IMR-90 (cell line): ENCODE data around the gene SYNGR1. TPM values are rescaled to one million over a fixed set of nuclear protein-coding genes. Genes with fewer than 3 reads are reported as not detected.
A peak's percentile ranks its signal among the peaks of the same experiment; 100 is the strongest.

Source experiments
- ATAC-seq: fragments of 200-7000 bp; cut with Tn5 transposase; 2 replicates; pipeline ENCODE4 v1.9.1; 2020; ENCODE audit warnings: low read depth, mild to moderate bottlenecking, moderate library complexity
- BruUV-seq: library from RNA; stranded (reverse); fragments of 400-500 nt; replicated peaks from 2 replicates; lab custom pipeline; 2021; lab: Mats Ljungman, UMichigan
- CTCF ChIA-PET: fragments of 300-600 bp; formaldehyde crosslinking; extraction: SDS; loops from one replicate; lab custom pipeline; 2021; ENCODE audit warnings: antibody characterized with exemption; lab: Yijun Ruan, JAX
- POLR2A ChIA-PET: fragments of 300-600 bp; sonication (Branson Sonifier 250); formaldehyde crosslinking; loops from one replicate; lab custom pipeline; 2022; ENCODE audit warnings: antibody characterized with exemption; ENCODE audit not compliant: unreplicated experiment; lab: Charles Lee
- DNase-seq: peaks from one replicate; pipeline ENCODE4 v3.0.0; 2013
- H2AFZ ChIP-seq: replicated peaks from 2 replicates; pipeline ENCODE3; 2013; ENCODE audit warnings: low read length, mild to moderate bottlenecking; ENCODE audit not compliant: poor library complexity
- H2AK5ac ChIP-seq: 2 replicates; pipeline ENCODE4 v1.6.1; 2013; ENCODE audit warnings: low read depth, low read length, inconsistent platforms
- H2AK9ac ChIP-seq: replicated peaks from 2 replicates; pipeline ENCODE3; 2013; ENCODE audit warnings: mild to moderate bottlenecking, low read depth, low read length, moderate library complexity; ENCODE audit not compliant: poor library complexity
- H2BK120ac ChIP-seq: 2 replicates; pipeline ENCODE4 v1.6.1; 2013; ENCODE audit warnings: low read depth, low read length, inconsistent platforms
- H2BK15ac ChIP-seq: 3 replicates; pipeline ENCODE4 v1.6.1; 2013; ENCODE audit warnings: low read depth, low read length, inconsistent platforms
- H2BK20ac ChIP-seq: 2 replicates; pipeline ENCODE4 v1.6.1; 2013; ENCODE audit warnings: low read depth, mild to moderate bottlenecking, inconsistent platforms, low read length, moderate library complexity
- H2BK5ac ChIP-seq: 2 replicates; pipeline ENCODE4 v1.6.1; 2013; ENCODE audit warnings: mild to moderate bottlenecking, low read depth, low read length, inconsistent platforms; ENCODE audit not compliant: poor library complexity, severe bottlenecking
- H3K14ac ChIP-seq: replicated peaks from 2 replicates; pipeline ENCODE4 v1.6.1; 2013; ENCODE audit warnings: low read depth, low read length, inconsistent platforms
- H3K18ac ChIP-seq: 2 replicates; pipeline ENCODE4 v1.6.1; 2013; ENCODE audit warnings: low read depth, low read length, control low read depth
- H3K23ac ChIP-seq: 2 replicates; pipeline ENCODE4 v1.6.1; 2013; ENCODE audit warnings: low read depth, low read length, inconsistent platforms
- H3K27ac ChIP-seq: 2 replicates; pipeline ENCODE4 v1.5.1; 2013; ENCODE audit warnings: mild to moderate bottlenecking, control low read depth, low read length; ENCODE audit not compliant: insufficient read depth
- H3K27me3 ChIP-seq: 2 replicates; pipeline ENCODE4 v1.6.1; 2013; ENCODE audit warnings: low read length; ENCODE audit not compliant: control insufficient read depth, insufficient read depth
- H3K36me3 ChIP-seq: 2 replicates; pipeline ENCODE4 v1.6.1; 2013; ENCODE audit warnings: low read length, mixed read lengths; ENCODE audit not compliant: control insufficient read depth, insufficient read depth
- H3K4ac ChIP-seq: 2 replicates; pipeline ENCODE4 v1.6.1; 2013; ENCODE audit warnings: low read depth, low read length, inconsistent platforms
- H3K4me1 ChIP-seq: 2 replicates; pipeline ENCODE4 v1.6.1; 2013; ENCODE audit warnings: low read length, mixed read lengths; ENCODE audit not compliant: control insufficient read depth, insufficient read depth
- H3K4me2 ChIP-seq: 2 replicates; pipeline ENCODE4 v1.6.1; 2013; ENCODE audit warnings: low read depth, mild to moderate bottlenecking, control low read depth, low read length, moderate library complexity
- H3K4me3 ChIP-seq: 2 replicates; pipeline ENCODE4 v1.5.1; 2013; ENCODE audit warnings: low read depth, mild to moderate bottlenecking, control low read depth, low read length, moderate library complexity; ENCODE audit not compliant: insufficient read depth
- H3K56ac ChIP-seq: 2 replicates; pipeline ENCODE4 v1.6.1; 2013; ENCODE audit warnings: low read length, inconsistent platforms; ENCODE audit not compliant: insufficient read depth; ENCODE audit errors: extremely low read depth
- H3K79me1 ChIP-seq, 2 experiments: 2 replicates each; pipeline ENCODE4 v1.6.1; 2013; ENCODE audit warnings: low read length in 2 of 2, inconsistent platforms in 1 of 2, low read depth in 1 of 2
- H3K9ac ChIP-seq: 2 replicates; pipeline ENCODE4 v1.6.1; 2013; ENCODE audit warnings: low read depth, low read length, control low read depth
- H3K9me1 ChIP-seq: 2 replicates; pipeline ENCODE4 v1.6.1; 2013; ENCODE audit warnings: low read length, inconsistent platforms; ENCODE audit not compliant: insufficient read depth
- H3K9me3 ChIP-seq: 2 replicates; pipeline ENCODE4 v1.6.1; 2013; ENCODE audit warnings: low read length; ENCODE audit not compliant: control insufficient read depth, insufficient read depth
- H4K20me1 ChIP-seq: 2 replicates; pipeline ENCODE4 v1.6.1; 2013; ENCODE audit warnings: low read length, inconsistent platforms; ENCODE audit not compliant: insufficient read depth
- H4K5ac ChIP-seq: 2 replicates; pipeline ENCODE4 v1.6.1; 2013; ENCODE audit warnings: mild to moderate bottlenecking, low read depth, low read length, control low read depth
- H4K8ac ChIP-seq, 2 experiments: 2 replicates each; pipeline ENCODE4 v1.6.1; 2013; ENCODE audit warnings: low read depth in 2 of 2, low read length in 2 of 2, control low read depth in 1 of 2, inconsistent platforms in 1 of 2
- H4K91ac ChIP-seq: 2 replicates; pipeline ENCODE4 v1.6.1; 2013; ENCODE audit warnings: low read depth, low read length, inconsistent platforms; ENCODE audit not compliant: insufficient read depth
- FOS ChIP-seq: fragments of 150-350 bp; IDR thresholded peaks from 2 replicates; pipeline ENCODE4 v1.6.1; 2016; ENCODE audit warnings: low read depth, low read length
- POLR2A ChIP-seq: IDR thresholded peaks from 2 replicates; pipeline ENCODE4 v1.6.1; 2012; ENCODE audit warnings: mild to moderate bottlenecking, low read depth, low read length
- RFX5 ChIP-seq: IDR thresholded peaks from 2 replicates; pipeline ENCODE4 v1.8.0; 2012; ENCODE audit warnings: low read depth, mild to moderate bottlenecking, low read length, moderate library complexity
- WGBS, 2 experiments: methylation state at CpG; one replicate each; pipeline versions ENCODE4 v1.1.5 to v1.1.7; 2013; ENCODE audit warnings: missing lambda C conversion rate in 2 of 2; ENCODE audit not compliant: insufficient read length in 1 of 2; ENCODE audit errors: extremely low coverage in 2 of 2; 5-methylcytosine and 5-hydroxymethylcytosine counted together
- dilution Hi-C: fragments of 300-500 bp; cut with HindIII; formaldehyde crosslinking; loops from one replicate; pipeline ENCODE4 v1.14.3; 2018; ENCODE audit warnings: low sequenced_read_pairs; ENCODE audit not compliant: unreplicated experiment
- in situ Hi-C: fragments of 300-500 bp; cut with MboI; formaldehyde crosslinking; loops from 3 replicates; pipeline ENCODE4 v1.14.3; 2019; ENCODE audit warnings: low sequenced_read_pairs, inconsistent platforms, mixed read lengths
- intact Hi-C: fragments of 100-400 bp; cut with micrococcal nuclease; formaldehyde crosslinking; loops from 2 replicates; pipeline ENCODE4 v1.10.0; 2022
- polyA plus RNA-seq, 3 experiments: library from polyadenylated mRNA; depleted of rRNA; stranded (reverse); fragments of >200 nt; gene quantifications; 2 replicates each; pipeline ENCODE4 v1.2.3, GENCODE V29; 2012; ENCODE audit warnings: low replicate concordance in 1 of 3
- total RNA-seq: library from RNA; depleted of rRNA; stranded (reverse); fragments of >200 nt; gene quantifications from 2 replicates; pipeline ENCODE4 v1.2.3, GENCODE V29; 2012

Gene SYNGR1
- total and polyA plus RNA-seq, 2 of the 4 experiments (the other 2 are of a cell fraction), result 6.3 to 81.5 TPM

GRCh38 chr22:39311592-39312400 is 38.0 kb upstream of the SYNGR1 start:
- no peak overlapping the region for H2BK20ac ChIP-seq
- no peak overlapping the region for H4K5ac ChIP-seq
- H2AFZ ChIP-seq, result no peak overlapping the region
- H3K9me3 ChIP-seq, result no peaks in the 10 kb centered on the region
- no peak overlapping the region for H2AK9ac ChIP-seq
- no peak overlapping the region for H3K56ac ChIP-seq
- peaks cover 30% of the 10 kb centered on the region for H3K4me1 ChIP-seq
- H3K27ac ChIP-seq, result no peak overlapping the region
- H3K36me3 ChIP-seq, result peaks cover 77% of the 10 kb centered on the region
- POLR2A ChIA-PET, result no interaction called here
- no peak overlapping the region for H3K4me2 ChIP-seq
- H4K8ac ChIP-seq, result no peak overlapping the region
- ATAC-seq (no peak), DNase-seq (no peak)
- peaks cover 85% of the 10 kb centered on the region for H4K20me1 ChIP-seq
- no peak overlapping the region for H3K4me3 ChIP-seq
- H3K9ac ChIP-seq, result no peak overlapping the region
- no peak overlapping the region for H2BK120ac ChIP-seq
- no peak for TF ChIP-seq FOS
- TF ChIP-seq POLR2A, result peak; percentile 27; the same call in 1 of the 2 replicates
- no peak for TF ChIP-seq RFX5
- CTCF ChIA-PET, result no interaction called here
- H3K23ac ChIP-seq, result no peak overlapping the region
- no peak overlapping the region for H2AK5ac ChIP-seq
- H2BK15ac ChIP-seq, result no peak overlapping the region
- H3K18ac ChIP-seq, result no peak overlapping the region
- dilution Hi-C loops (no loop called here), intact Hi-C loops (loop anchor here (1.0 to 10.0 kb wide), 3 partner anchors 140 to 547 kb away; no protein-coding TSS in a partner anchor), in situ Hi-C loops (loop anchor here (5.0 to 10.0 kb wide), 3 partner anchors 139 to 307 kb away; partner anchors contain the start of gene ATF4)
- no peaks in the 10 kb centered on the region for H3K27me3 ChIP-seq
- H3K4ac ChIP-seq, result no peak overlapping the region; the same call in 1 of the 2 replicates
- no peak overlapping the region for H2BK5ac ChIP-seq
- H3K79me1 ChIP-seq, result peaks cover 20 to 74% of the 10 kb centered on the region in 2 experiments
- H3K14ac ChIP-seq, result no peak overlapping the region
- 90% methylated on average over 16 of the region's 19 CpGs; no CpG with 5 or more reads in 1 of the 2 experiments for WGBS, 2 experiments
- no peak overlapping the region for H4K91ac ChIP-seq
- no TSS peak for BruUV-seq
- peaks cover 5% of the 10 kb centered on the region for H3K9me1 ChIP-seq
